ENCODE data around the gene CTDSPL.

The CTDSPL gene

GRCh38 chr3:37993067-37993455 is 131.4 kb downstream of the CTDSPL start:
- H3K18ac ChIP-seq (ENCODE audit: low read depth in 1 of 2, low read length in 2 of 2), result no peak overlapping the region
- H3K79me1 ChIP-seq (replicated peaks; ENCODE audit: low read length, poor library complexity, severe bottlenecking), result no peaks in the 10 kb centered on the region
- H3K14ac ChIP-seq (ENCODE audit: low read length in 2 of 2), result no peak overlapping the region
- H3K27me3 ChIP-seq (ENCODE audit: control insufficient read depth in 1 of 2, insufficient read depth in 1 of 2, low read length in 2 of 2), result peaks cover 0 to 31% of the 10 kb centered on the region in 2 experiments
- H3K4me1 ChIP-seq (ENCODE audit: control insufficient read depth, insufficient read depth, low read depth, low read length), result peaks cover 10% of the 10 kb centered on the region
- no peak overlapping the region for H4K91ac ChIP-seq (ENCODE audit: low read length)
- no peak overlapping the region for H3K23ac ChIP-seq (ENCODE audit: low read length in 2 of 2)
- H3K4ac ChIP-seq (ENCODE audit: low read depth in 1 of 2, low read length in 2 of 2), result no peak overlapping the region
- H3K4me3 ChIP-seq (ENCODE audit: insufficient read depth in 1 of 2, low read depth in 1 of 2, low read length in 2 of 2), result peak overlapping the region in 1 of 2 experiments; percentile 89
- no peak overlapping the region for H2AFZ ChIP-seq (ENCODE audit: low read depth, low read length)
- no peak overlapping the region for H2BK12ac ChIP-seq (ENCODE audit: low read length in 2 of 2)
- no peaks in the 10 kb centered on the region for H3K9me3 ChIP-seq (ENCODE audit: control insufficient read depth, low read length)
- H3K9ac ChIP-seq (ENCODE audit: low read length), result peak overlapping the region; percentile 95
- H4K8ac ChIP-seq (ENCODE audit: low read length), result no peak overlapping the region
- H2BK5ac ChIP-seq (ENCODE audit: low read depth, low read length, poor library complexity, severe bottlenecking), result no peak overlapping the region
- no peak overlapping the region for H2BK120ac ChIP-seq (ENCODE audit: low read depth, low read length)
- 84% methylated on average over 7 of the region's 8 CpGs for WGBS
- DNase-seq, result no peak
- no peak overlapping the region for H3K4me2 ChIP-seq (ENCODE audit: low read length, poor library complexity, severe bottlenecking)
- no peak overlapping the region for H2AK5ac ChIP-seq (ENCODE audit: low read length, severe bottlenecking)
- peaks cover 2 to 20% of the 10 kb centered on the region in 2 experiments for H3K36me3 ChIP-seq (ENCODE audit: control insufficient read depth in 1 of 2, insufficient read depth in 2 of 2, low read depth in 1 of 2, low read length in 2 of 2)
- H3K27ac ChIP-seq (ENCODE audit: low read length, poor library complexity, severe bottlenecking), result no peak overlapping the region
- no peak overlapping the region for H2BK15ac ChIP-seq (ENCODE audit: low read depth, poor library complexity, severe bottlenecking)

DNA sequence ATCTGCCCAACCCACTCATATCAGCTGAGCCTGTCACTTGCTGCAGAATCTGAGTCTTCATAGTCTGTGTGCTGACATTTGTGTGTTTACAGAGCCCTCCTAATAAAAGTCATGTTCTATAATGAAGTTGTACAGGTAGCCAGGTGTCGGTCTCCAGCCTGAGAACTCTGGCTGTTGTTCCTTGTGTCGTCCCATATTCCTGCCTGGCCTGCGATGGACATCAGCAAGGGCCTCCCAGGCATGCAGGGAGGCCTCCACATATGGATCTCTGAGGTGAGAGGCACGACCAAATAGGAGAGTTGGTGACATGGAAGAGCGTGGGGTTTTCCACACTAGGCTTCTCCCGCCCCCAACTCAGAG is 131.8 kb downstream of the CTDSPL start:
- H3K9me3 ChIP-seq (ENCODE audit: control insufficient read depth, low read length), result no peaks in the 10 kb centered on the region
- H3K9ac ChIP-seq (ENCODE audit: low read length), result peak overlapping the region; percentile 95
- WGBS, result 89% methylated on average over 5 of the region's 6 CpGs
- H3K4me2 ChIP-seq (ENCODE audit: low read length, poor library complexity, severe bottlenecking), result no peak overlapping the region
- H3K4me3 ChIP-seq (ENCODE audit: insufficient read depth in 1 of 2, low read depth in 1 of 2, low read length in 2 of 2), result peak overlapping the region in 1 of 2 experiments; percentile 89
- no peak overlapping the region for H2BK15ac ChIP-seq (ENCODE audit: low read depth, poor library complexity, severe bottlenecking)
- H3K14ac ChIP-seq (ENCODE audit: low read length in 2 of 2), result no peak overlapping the region
- no peaks in the 10 kb centered on the region for H3K79me1 ChIP-seq (replicated peaks; ENCODE audit: low read length, poor library complexity, severe bottlenecking)
- no peak for DNase-seq
- peaks cover 2 to 20% of the 10 kb centered on the region in 2 experiments for H3K36me3 ChIP-seq (ENCODE audit: control insufficient read depth in 1 of 2, insufficient read depth in 2 of 2, low read depth in 1 of 2, low read length in 2 of 2)
- H4K91ac ChIP-seq (ENCODE audit: low read length), result no peak overlapping the region
- H2AFZ ChIP-seq (ENCODE audit: low read depth, low read length), result no peak overlapping the region
- H3K4ac ChIP-seq (ENCODE audit: low read depth in 1 of 2, low read length in 2 of 2), result peak overlapping the region in 1 of 2 experiments; percentile 6
- H3K4me1 ChIP-seq (ENCODE audit: control insufficient read depth, insufficient read depth, low read depth, low read length), result peaks cover 13% of the 10 kb centered on the region
- no peak overlapping the region for H2AK5ac ChIP-seq (ENCODE audit: low read length, severe bottlenecking)
- no peak overlapping the region for H3K23ac ChIP-seq (ENCODE audit: low read length in 2 of 2)
- H2BK5ac ChIP-seq (ENCODE audit: low read depth, low read length, poor library complexity, severe bottlenecking), result no peak overlapping the region
- H2BK120ac ChIP-seq (ENCODE audit: low read depth, low read length), result no peak overlapping the region
- peaks cover 0 to 31% of the 10 kb centered on the region in 2 experiments for H3K27me3 ChIP-seq (ENCODE audit: control insufficient read depth in 1 of 2, insufficient read depth in 1 of 2, low read length in 2 of 2)
- no peak overlapping the region for H2BK12ac ChIP-seq (ENCODE audit: low read length in 2 of 2)
- H3K18ac ChIP-seq (ENCODE audit: low read depth in 1 of 2, low read length in 2 of 2), result peak overlapping the region in 1 of 2 experiments; percentile 55
- no peak overlapping the region for H3K27ac ChIP-seq (ENCODE audit: low read length, poor library complexity, severe bottlenecking)
- H4K8ac ChIP-seq (ENCODE audit: low read length), result peak overlapping the region; percentile 97

- Histone ChIP-seq H3K4me3 (ENCODE audit: insufficient read depth in 1 of 2, low read depth in 1 of 2, low read length in 2 of 2) (peak overlapping the region; percentile 55 to 89), H3K14ac (ENCODE audit: low read length in 2 of 2) (peak overlapping the region in 1 of 2 experiments; percentile 90), H3K36me3 (ENCODE audit: control insufficient read depth in 1 of 2, insufficient read depth in 2 of 2, low read depth in 1 of 2, low read length in 2 of 2) (peaks cover 2 to 20% of the 10 kb centered on the region in 2 experiments), H3K4me1 (ENCODE audit: control insufficient read depth, insufficient read depth, low read depth, low read length) (peaks cover 17% of the 10 kb centered on the region), H3K27ac (ENCODE audit: low read length, poor library complexity, severe bottlenecking) (no peak overlapping the region), H3K27me3 (ENCODE audit: control insufficient read depth in 1 of 2, insufficient read depth in 1 of 2, low read length in 2 of 2) (peaks cover 0 to 31% of the 10 kb centered on the region in 2 experiments), H3K9me3 (ENCODE audit: control insufficient read depth, low read length) (no peaks in the 10 kb centered on the region), H2BK120ac (ENCODE audit: low read depth, low read length) (no peak overlapping the region), H4K91ac (ENCODE audit: low read length) (peak overlapping the region; percentile 77), H3K4me2 (ENCODE audit: low read length, poor library complexity, severe bottlenecking) (peak overlapping the region; percentile 63), H3K79me1 (replicated peaks; ENCODE audit: low read length, poor library complexity, severe bottlenecking) (no peaks in the 10 kb centered on the region), H2BK5ac (ENCODE audit: low read depth, low read length, poor library complexity, severe bottlenecking) (no peak overlapping the region), H3K4ac (ENCODE audit: low read depth in 1 of 2, low read length in 2 of 2) (peak overlapping the region; percentile 88 to 98), H2AFZ (ENCODE audit: low read depth, low read length) (peak overlapping the region; percentile 78), H3K9ac (ENCODE audit: low read length) (peak overlapping the region; percentile 95), H2BK12ac (ENCODE audit: low read length in 2 of 2) (peak overlapping the region in 1 of 2 experiments; percentile 40), H2BK15ac (ENCODE audit: low read depth, poor library complexity, severe bottlenecking) (peak overlapping the region; percentile 91), H3K18ac (ENCODE audit: low read depth in 1 of 2, low read length in 2 of 2) (peak overlapping the region; percentile 94 to 95), H2AK5ac (ENCODE audit: low read length, severe bottlenecking) (no peak overlapping the region), H4K8ac (ENCODE audit: low read length) (peak overlapping the region; percentile 97), H3K23ac (ENCODE audit: low read length in 2 of 2) (peak overlapping the region in 1 of 2 experiments; percentile 96)
- DNase-seq, result peak; percentile 53
- WGBS, result 25% methylated on average over 42 of the region's 49 CpGs
These were observed 132.3 kb downstream of the CTDSPL start for GRCh38 chr3:37993820-37994638.

- Histone ChIP-seq H3K79me1 (replicated peaks; ENCODE audit: low read length, poor library complexity, severe bottlenecking) (no peaks in the 10 kb centered on the region), H2BK120ac (ENCODE audit: low read depth, low read length) (no peak overlapping the region), H4K8ac (ENCODE audit: low read length) (no peak overlapping the region), H3K18ac (ENCODE audit: low read depth in 1 of 2, low read length in 2 of 2) (no peak overlapping the region), H2BK12ac (ENCODE audit: low read length in 2 of 2) (no peak overlapping the region), H2AFZ (ENCODE audit: low read depth, low read length) (no peak overlapping the region), H3K27ac (ENCODE audit: low read length, poor library complexity, severe bottlenecking) (no peak overlapping the region), H3K4ac (ENCODE audit: low read depth in 1 of 2, low read length in 2 of 2) (no peak overlapping the region), H3K36me3 (ENCODE audit: control insufficient read depth in 1 of 2, insufficient read depth in 2 of 2, low read depth in 1 of 2, low read length in 2 of 2) (peaks cover 2 to 24% of the 10 kb centered on the region in 2 experiments), H3K27me3 (ENCODE audit: control insufficient read depth in 1 of 2, insufficient read depth in 1 of 2, low read length in 2 of 2) (peaks cover 0 to 31% of the 10 kb centered on the region in 2 experiments), H3K9me3 (ENCODE audit: control insufficient read depth, low read length) (no peaks in the 10 kb centered on the region), H3K14ac (ENCODE audit: low read length in 2 of 2) (no peak overlapping the region), H3K4me2 (ENCODE audit: low read length, poor library complexity, severe bottlenecking) (no peak overlapping the region), H3K9ac (ENCODE audit: low read length) (peak overlapping the region; percentile 95), H3K23ac (ENCODE audit: low read length in 2 of 2) (no peak overlapping the region), H2AK5ac (ENCODE audit: low read length, severe bottlenecking) (no peak overlapping the region), H2BK15ac (ENCODE audit: low read depth, poor library complexity, severe bottlenecking) (no peak overlapping the region), H2BK5ac (ENCODE audit: low read depth, low read length, poor library complexity, severe bottlenecking) (no peak overlapping the region), H4K91ac (ENCODE audit: low read length) (no peak overlapping the region), H3K4me3 (ENCODE audit: insufficient read depth in 1 of 2, low read depth in 1 of 2, low read length in 2 of 2) (peak overlapping the region in 1 of 2 experiments; percentile 89), H3K4me1 (ENCODE audit: control insufficient read depth, insufficient read depth, low read depth, low read length) (peaks cover 20% of the 10 kb centered on the region)
- no peak for DNase-seq
- WGBS, result 78% methylated on average over 1 of the region's 2 CpGs
These were observed 132.9 kb downstream of the CTDSPL start for GRCh38 chr3:37994639-37994972.
